Measurements from ENCODE around the gene CMBL.

Gene CMBL

DNA sequence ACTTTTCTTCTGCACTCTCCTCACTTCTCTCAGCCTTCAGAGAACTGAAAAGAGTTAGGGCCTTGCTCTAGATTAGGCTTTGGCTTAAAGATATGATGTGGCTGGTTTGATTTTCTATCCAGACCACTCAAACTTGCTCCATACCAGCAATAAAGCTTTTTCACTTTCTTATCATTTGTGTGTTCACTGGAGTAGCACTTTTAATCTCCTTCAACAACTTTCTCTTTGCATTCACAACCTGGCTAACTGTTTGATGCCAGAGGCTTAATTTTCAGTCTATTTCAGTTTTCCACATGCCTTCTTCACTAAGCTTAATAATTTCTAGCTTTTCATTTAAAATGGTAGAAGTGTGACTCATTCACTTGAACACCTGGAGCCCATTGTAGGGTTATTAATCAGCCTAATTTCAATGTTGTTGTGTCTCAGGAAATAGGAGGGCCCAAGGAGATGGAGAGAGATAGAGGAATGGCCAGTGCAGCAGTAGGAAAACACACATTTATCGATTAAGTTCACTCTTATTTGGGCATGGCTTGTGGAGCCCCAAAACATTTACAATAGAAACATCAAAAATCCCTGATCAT, 64.0 kb downstream of the CMBL start:
- Histone ChIP-seq H2AFZ (ENCODE audit: low read depth, low read length) (no peak overlapping the region), H3K4me1 (ENCODE audit: low read length) (peaks cover 6% of the 10 kb centered on the region; the same call in 1 of the 2 replicates)

DNA sequence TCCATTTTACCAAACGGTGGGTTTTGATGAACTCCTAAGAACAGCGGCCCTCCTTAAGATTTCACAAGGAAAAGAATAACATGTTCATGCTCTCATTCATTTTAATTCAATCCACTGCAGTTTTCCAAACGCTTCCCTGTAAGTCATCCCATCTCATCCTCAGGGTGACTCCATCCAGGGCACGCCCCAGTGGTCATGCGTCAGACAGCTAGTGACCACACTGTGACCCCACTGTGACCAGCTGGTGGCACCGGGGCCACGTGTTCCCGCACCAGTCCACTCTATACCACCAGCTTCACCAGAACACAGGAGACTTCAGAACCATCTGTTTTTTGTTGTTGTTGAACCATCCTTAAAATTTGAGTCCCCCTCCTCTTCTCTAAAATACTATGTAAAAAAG, 72.4 kb downstream of the CMBL start:
- Histone ChIP-seq H3K79me2 (ENCODE audit: low read length) (no peaks in the 10 kb centered on the region), H3K9ac (ENCODE audit: low read length) (no peak overlapping the region), H3K4me1 (ENCODE audit: low read length) (no peaks in the 10 kb centered on the region), H3K27me3 (ENCODE audit: low read depth, low read length) (no peaks in the 10 kb centered on the region), H4K20me1 (ENCODE audit: insufficient read depth, low read length) (no peaks in the 10 kb centered on the region), H3K4me2 (ENCODE audit: low read length) (no peak overlapping the region), H3K27ac (ENCODE audit: low read length) (no peak overlapping the region), H3K4me3 (ENCODE audit: low read length) (no peak overlapping the region), H2AFZ (ENCODE audit: low read depth, low read length) (no peak overlapping the region), H3K36me3 (replicated peaks; ENCODE audit: low read depth, low read length) (no peaks in the 10 kb centered on the region), H3K9me3 (ENCODE audit: insufficient read depth, low read length) (no peaks in the 10 kb centered on the region)
- TF ChIP-seq EZH2phosphoT487 (IDR thresholded peaks at IDR 0.05; ENCODE audit: low read depth): no peak
- TF ChIP-seq, protein P1, sequence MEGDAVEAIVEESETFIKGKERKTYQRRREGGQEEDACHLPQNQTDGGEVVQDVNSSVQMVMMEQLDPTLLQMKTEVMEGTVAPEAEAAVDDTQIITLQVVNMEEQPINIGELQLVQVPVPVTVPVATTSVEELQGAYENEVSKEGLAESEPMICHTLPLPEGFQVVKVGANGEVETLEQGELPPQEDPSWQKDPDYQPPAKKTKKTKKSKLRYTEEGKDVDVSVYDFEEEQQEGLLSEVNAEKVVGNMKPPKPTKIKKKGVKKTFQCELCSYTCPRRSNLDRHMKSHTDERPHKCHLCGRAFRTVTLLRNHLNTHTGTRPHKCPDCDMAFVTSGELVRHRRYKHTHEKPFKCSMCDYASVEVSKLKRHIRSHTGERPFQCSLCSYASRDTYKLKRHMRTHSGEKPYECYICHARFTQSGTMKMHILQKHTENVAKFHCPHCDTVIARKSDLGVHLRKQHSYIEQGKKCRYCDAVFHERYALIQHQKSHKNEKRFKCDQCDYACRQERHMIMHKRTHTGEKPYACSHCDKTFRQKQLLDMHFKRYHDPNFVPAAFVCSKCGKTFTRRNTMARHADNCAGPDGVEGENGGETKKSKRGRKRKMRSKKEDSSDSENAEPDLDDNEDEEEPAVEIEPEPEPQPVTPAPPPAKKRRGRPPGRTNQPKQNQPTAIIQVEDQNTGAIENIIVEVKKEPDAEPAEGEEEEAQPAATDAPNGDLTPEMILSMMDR (IDR thresholded peaks at IDR 0.05; ENCODE audit: low read depth, low read length): no peak

More for the DNA sequence above, 64.0 kb downstream of the CMBL start:
- Histone ChIP-seq H3K9ac (ENCODE audit: low read length) (no peak overlapping the region), H3K36me3 (replicated peaks; ENCODE audit: low read depth, low read length) (no peaks in the 10 kb centered on the region), H3K4me2 (ENCODE audit: low read length) (no peak overlapping the region), H3K79me2 (ENCODE audit: low read length) (peaks cover 18% of the 10 kb centered on the region), H3K27me3 (ENCODE audit: low read depth, low read length) (no peaks in the 10 kb centered on the region), H4K20me1 (ENCODE audit: insufficient read depth, low read length) (no peaks in the 10 kb centered on the region), H3K4me3 (ENCODE audit: low read length) (no peak overlapping the region), H3K27ac (ENCODE audit: low read length) (no peak overlapping the region), H3K9me3 (ENCODE audit: insufficient read depth, low read length) (no peaks in the 10 kb centered on the region)
- TF ChIP-seq, protein P1 (IDR thresholded peaks at IDR 0.05; ENCODE audit: low read depth, low read length): no peak
- TF ChIP-seq EZH2phosphoT487 (IDR thresholded peaks at IDR 0.05; ENCODE audit: low read depth): no peak

DNA sequence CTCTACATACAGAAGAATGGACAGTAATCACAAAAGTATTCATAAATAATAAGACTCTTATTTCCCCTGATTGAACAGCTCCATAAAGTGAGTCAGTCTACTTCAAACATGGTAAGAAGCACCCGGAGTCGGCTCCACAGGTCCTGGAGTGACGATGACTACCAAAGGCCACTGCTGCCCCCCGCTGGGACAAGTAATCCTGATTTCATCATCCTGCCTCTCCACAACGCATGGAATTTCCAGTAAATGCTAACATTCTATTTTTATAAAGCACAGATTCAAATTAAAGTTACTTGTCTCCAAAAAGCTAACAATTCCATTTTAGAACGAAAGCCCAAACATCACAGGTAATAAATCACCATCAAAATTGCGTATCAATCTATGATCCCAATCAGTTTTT, 74.2 kb downstream of the CMBL start:
- Histone ChIP-seq H2AFZ (ENCODE audit: low read depth, low read length) (no peak overlapping the region), H3K9ac (ENCODE audit: low read length) (no peak overlapping the region), H4K20me1 (ENCODE audit: insufficient read depth, low read length) (no peaks in the 10 kb centered on the region), H3K4me2 (ENCODE audit: low read length) (no peak overlapping the region), H3K27me3 (ENCODE audit: low read depth, low read length) (no peaks in the 10 kb centered on the region), H3K36me3 (replicated peaks; ENCODE audit: low read depth, low read length) (no peaks in the 10 kb centered on the region), H3K9me3 (ENCODE audit: insufficient read depth, low read length) (no peaks in the 10 kb centered on the region), H3K27ac (ENCODE audit: low read length) (no peak overlapping the region), H3K4me1 (ENCODE audit: low read length) (no peaks in the 10 kb centered on the region), H3K79me2 (ENCODE audit: low read length) (no peaks in the 10 kb centered on the region), H3K4me3 (ENCODE audit: low read length) (no peak overlapping the region)
- TF ChIP-seq EZH2phosphoT487 (IDR thresholded peaks at IDR 0.05; ENCODE audit: low read depth): no peak
- TF ChIP-seq, protein P1 (IDR thresholded peaks at IDR 0.05; ENCODE audit: low read depth, low read length): peak; percentile 8; the same call in 1 of the 2 replicates

DNA sequence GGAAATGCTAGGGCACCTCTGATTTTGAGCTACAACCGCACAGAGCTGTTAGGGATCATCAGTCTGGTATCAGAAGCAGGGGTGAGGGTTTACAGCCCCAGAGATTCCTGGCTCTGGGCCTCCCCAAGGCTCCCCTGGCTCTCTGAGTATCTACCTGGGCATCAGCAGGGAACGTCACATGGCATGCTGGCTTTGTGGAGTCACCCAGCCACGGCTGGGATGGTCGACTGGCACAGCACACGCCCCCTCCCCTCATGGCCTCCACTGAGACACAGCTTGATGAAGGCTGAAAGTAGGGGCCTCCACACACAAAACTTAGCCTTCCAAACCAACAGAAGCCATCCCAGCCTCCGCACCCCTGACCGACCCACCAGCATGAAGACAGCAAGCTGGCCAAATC, 74.7 kb downstream of the CMBL start:
- Histone ChIP-seq H3K79me2 (ENCODE audit: low read length) (no peaks in the 10 kb centered on the region), H2AFZ (ENCODE audit: low read depth, low read length) (no peak overlapping the region), H3K4me3 (ENCODE audit: low read length) (no peak overlapping the region), H3K9ac (ENCODE audit: low read length) (no peak overlapping the region), H3K9me3 (ENCODE audit: insufficient read depth, low read length) (no peaks in the 10 kb centered on the region), H3K4me1 (ENCODE audit: low read length) (no peaks in the 10 kb centered on the region), H3K27me3 (ENCODE audit: low read depth, low read length) (no peaks in the 10 kb centered on the region), H4K20me1 (ENCODE audit: insufficient read depth, low read length) (no peaks in the 10 kb centered on the region), H3K27ac (ENCODE audit: low read length) (no peak overlapping the region), H3K4me2 (ENCODE audit: low read length) (no peak overlapping the region), H3K36me3 (replicated peaks; ENCODE audit: low read depth, low read length) (no peaks in the 10 kb centered on the region)
- TF ChIP-seq, protein P1 (IDR thresholded peaks at IDR 0.05; ENCODE audit: low read depth, low read length): no peak
- no peak for TF ChIP-seq EZH2phosphoT487 (IDR thresholded peaks at IDR 0.05; ENCODE audit: low read depth)

Data from OCI-LY3 (cell line).